Upper lobe of left lung (tissue), 6 donors: Measurements from ENCODE around the gene KPNA1. TPM values are rescaled to one million over a fixed set of nuclear protein-coding genes. Genes with fewer than 3 reads are reported as not detected.
A peak's percentile ranks its signal among the peaks of the same experiment; 100 is the strongest.

Experiments
- ATAC-seq, 2 donors: fragments of 200-7000 bp; cut with Tn5 transposase; one replicate each; pipeline ENCODE4 v1.9.1; 2022; ENCODE audit warnings: mild to moderate bottlenecking in 2 of 2, moderate library complexity in 2 of 2; ENCODE audit not compliant: low FRiP score in 2 of 2
- DNase-seq, 2 donors: peaks; one replicate each; pipeline ENCODE4 v3.0.0-alpha.2; 2019 to 2020
- H3K27ac ChIP-seq, 4 donors: fragments of 200-600 bp; sonication (generic); one replicate each; pipeline ENCODE4 v1.5.1; 2016 to 2019
- H3K27me3 ChIP-seq, 4 donors: fragments of 200-600 bp; sonication (generic); one replicate each; pipeline ENCODE4 v1.5.1; 2017 to 2019
- H3K36me3 ChIP-seq, 4 donors: fragments of 200-600 bp; sonication (generic); one replicate each; pipeline ENCODE4 v1.5.1; 2016 to 2019
- H3K4me1 ChIP-seq, 4 donors: fragments of 200-600 bp; sonication (generic); one replicate each; pipeline ENCODE4 v1.5.1; 2018 to 2019
- H3K4me3 ChIP-seq, 4 donors: fragments of 200-600 bp; sonication (generic); one replicate each; pipeline ENCODE4 v1.5.1; 2017 to 2019; ENCODE audit warnings: mild to moderate bottlenecking in 2 of 4, moderate library complexity in 1 of 4
- H3K9me3 ChIP-seq, 4 donors: fragments of 200-600 bp; sonication (generic); one replicate each; pipeline ENCODE4 v1.5.1; 2018 to 2019
- CTCF ChIP-seq, 6 experiments: fragments of 450-650 bp in 4 of 6; fragments of 200-600 bp in 2 of 6; sonication (generic) in 2 of 6; IDR thresholded peaks; one replicate each; pipeline ENCODE4 v1.5.1; 2016 to 2019; ENCODE audit warnings: antibody characterized with exemption in 6 of 6
- EP300 ChIP-seq, 4 donors: sonication (generic); formaldehyde crosslinking; IDR thresholded peaks; one replicate each; pipeline ENCODE4 v1.5.1; 2017; ENCODE audit warnings: antibody characterized with exemption in 4 of 4, control low read depth in 2 of 4
- POLR2A ChIP-seq, 4 donors: fragments of 450-650 bp; IDR thresholded peaks; one replicate each; pipeline ENCODE4 v1.5.1; 2016 to 2017; ENCODE audit warnings: antibody characterized with exemption in 4 of 4, mild to moderate bottlenecking in 2 of 4
- POLR2AphosphoS5 ChIP-seq, 2 donors: sonication (generic); formaldehyde crosslinking; IDR thresholded peaks; one replicate each; pipeline ENCODE4 v1.5.1; 2017; ENCODE audit warnings: antibody characterized with exemption in 2 of 2
- WGBS, 2 donors: methylation state at CpG; one replicate each; pipeline ENCODE4 v1.1.5; 2017 to 2018; 5-methylcytosine and 5-hydroxymethylcytosine counted together
- total RNA-seq, 6 donors: library from RNA; depleted of rRNA in 4 of 6; stranded (reverse); fragments of >200 nt in 4 of 6; gene quantifications; one replicate each; pipeline versions ENCODE4 v1.1.0 to v1.2.1, GENCODE V29; 2016 to 2021
- donor health status: DM: no; HTN: no; CAD: no; lungs with moderate emphysema.
- donor health status: DM: no; HTN: yes; CAD: no; lungs with severe emphysema.

KPNA1 gene
- total RNA-seq, 6 donors from 2014 or later = 38.9 to 104 (median 43.4) TPM

DNA sequence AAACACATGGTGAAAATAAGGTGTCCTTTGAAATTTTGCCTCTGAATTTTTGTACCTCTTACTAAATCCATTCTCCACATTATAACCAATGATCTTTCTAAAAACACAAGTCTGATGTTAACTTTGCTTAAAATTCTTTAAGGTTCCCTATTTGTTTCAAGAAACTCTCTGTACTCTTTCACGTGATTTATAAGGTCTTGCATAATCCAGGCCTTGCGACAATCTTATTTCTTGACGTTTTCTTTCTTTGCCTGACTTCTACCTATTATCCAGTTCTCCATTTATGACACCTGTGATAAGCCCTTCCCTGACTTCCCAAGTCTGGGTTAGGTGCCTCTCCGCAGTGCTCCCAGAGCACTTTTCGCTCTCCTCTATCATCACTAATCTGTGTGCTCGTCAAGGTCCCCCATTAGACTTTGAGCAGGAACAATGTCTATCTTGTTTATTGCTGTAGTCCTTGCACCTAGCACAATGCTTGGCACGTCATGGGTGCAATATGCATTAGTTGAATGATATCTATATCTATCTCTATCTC is 24.3 kb upstream of the KPNA1 start:
- no peak overlapping the region for H3K27ac ChIP-seq
- peaks cover 28 to 97% (median 61%) of the 10 kb centered on the region in 4 donors for H3K36me3 ChIP-seq
- ATAC-seq (no peak), DNase-seq (no peak)
- peaks cover 0 to 4% (median 0%) of the 10 kb centered on the region in 4 donors for H3K4me1 ChIP-seq
- no peak overlapping the region for H3K4me3 ChIP-seq
- TF ChIP-seq POLR2A (IDR thresholded peaks at IDR 0.05) = no peak
- no peak for TF ChIP-seq EP300 (IDR thresholded peaks at IDR 0.05)
- TF ChIP-seq POLR2AphosphoS5 (IDR thresholded peaks at IDR 0.05) = no peak
- no peak for TF ChIP-seq CTCF (IDR thresholded peaks at IDR 0.05)
- 78 to 83% methylated on average over 7 of the region's 7 CpGs for WGBS, 2 donors
- H3K9me3 ChIP-seq = no peaks in the 10 kb centered on the region
- no peaks in the 10 kb centered on the region for H3K27me3 ChIP-seq

DNA sequence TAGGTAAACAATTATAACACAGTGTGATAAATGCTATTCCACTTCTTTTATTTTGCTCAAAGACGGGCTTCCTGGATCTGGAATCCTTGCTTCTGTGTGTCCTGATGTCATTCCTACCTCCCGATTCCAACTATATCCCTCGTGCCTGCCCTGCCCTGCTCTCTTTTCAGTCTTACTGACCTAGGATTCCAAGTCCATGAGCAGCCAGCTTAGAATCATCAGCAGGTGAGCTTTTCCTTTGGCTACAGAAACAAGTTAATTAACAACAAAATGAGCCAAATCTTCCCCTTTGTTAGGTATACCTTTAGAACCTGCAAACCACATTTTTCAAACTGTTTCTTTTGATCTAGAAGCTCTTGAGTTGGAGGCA is 21.9 kb upstream of the KPNA1 start:
- DNase-seq (no peak), ATAC-seq (no peak)
- H3K27ac ChIP-seq = no peak overlapping the region
- H3K27me3 ChIP-seq = no peaks in the 10 kb centered on the region
- H3K36me3 ChIP-seq = peaks cover 46 to 98% (median 66%) of the 10 kb centered on the region in 4 donors
- no peaks in the 10 kb centered on the region for H3K9me3 ChIP-seq
- WGBS, 2 donors = 78 to 88% methylated on average over 3 of the region's 3 CpGs
- peaks cover 0 to 4% (median 0%) of the 10 kb centered on the region in 4 donors for H3K4me1 ChIP-seq
- H3K4me3 ChIP-seq = no peak overlapping the region
- TF ChIP-seq POLR2A (IDR thresholded peaks at IDR 0.05) = no peak

DNA sequence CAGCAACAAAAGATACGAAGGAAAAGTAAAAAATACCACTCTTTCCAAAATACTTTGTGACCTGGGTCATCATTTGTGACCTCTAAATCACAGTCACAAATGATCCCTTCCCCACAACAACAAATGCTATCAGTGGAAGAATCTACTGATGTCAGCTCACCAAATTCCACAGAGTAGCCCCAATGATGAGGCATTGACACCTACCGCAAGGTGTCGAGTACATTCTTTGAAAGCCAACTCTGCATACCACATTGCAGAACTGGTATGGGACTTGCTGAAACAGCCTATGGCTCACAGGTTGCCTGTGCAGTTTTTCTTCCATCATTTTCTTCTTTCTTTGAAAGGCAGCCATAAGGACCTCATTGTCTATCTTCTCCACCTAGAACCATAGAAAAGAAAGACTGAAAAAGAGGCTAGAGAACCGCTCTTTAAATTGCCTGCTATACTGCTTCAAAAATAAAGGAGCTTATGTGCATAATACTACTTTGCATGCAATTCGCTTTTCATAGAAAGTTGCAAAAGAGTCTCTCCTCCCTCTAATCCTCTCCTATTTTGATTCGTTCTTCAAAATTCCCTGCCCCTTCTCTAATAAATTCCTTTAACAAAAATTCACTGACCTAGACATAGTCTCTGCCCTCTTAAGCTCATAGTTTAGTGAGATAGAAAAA is 21.4 kb upstream of the KPNA1 start:
- peaks cover 47 to 98% (median 68%) of the 10 kb centered on the region in 4 donors for H3K36me3 ChIP-seq
- DNase-seq = no peak
- no peak for ATAC-seq
- no peaks in the 10 kb centered on the region for H3K27me3 ChIP-seq
- H3K4me3 ChIP-seq = no peak overlapping the region
- peaks cover 0 to 4% (median 0%) of the 10 kb centered on the region in 4 donors for H3K4me1 ChIP-seq
- no peaks in the 10 kb centered on the region for H3K9me3 ChIP-seq
- 94 to 95% methylated on average over 6 of the region's 6 CpGs for WGBS, 2 donors
- TF ChIP-seq CTCF (IDR thresholded peaks at IDR 0.05) (no peak), POLR2A (IDR thresholded peaks at IDR 0.05) (no peak), POLR2AphosphoS5 (IDR thresholded peaks at IDR 0.05) (no peak)
- H3K27ac ChIP-seq = no peak overlapping the region

- H3K9me3 ChIP-seq = no peaks in the 10 kb centered on the region
- no peak overlapping the region for H3K27ac ChIP-seq
- DNase-seq (no peak), ATAC-seq (peak in 1 of 2 donors; percentile 63)
- peaks cover 46 to 99% (median 59%) of the 10 kb centered on the region in 4 donors for H3K36me3 ChIP-seq
- peaks cover 0 to 4% (median 0%) of the 10 kb centered on the region in 4 donors for H3K4me1 ChIP-seq
- no peaks in the 10 kb centered on the region for H3K27me3 ChIP-seq
- TF ChIP-seq POLR2AphosphoS5 (IDR thresholded peaks at IDR 0.05) (no peak), EP300 (IDR thresholded peaks at IDR 0.05) (no peak), POLR2A (IDR thresholded peaks at IDR 0.05) (no peak), CTCF (IDR thresholded peaks at IDR 0.05) (no peak)
- no peak overlapping the region for H3K4me3 ChIP-seq
- 79 to 83% methylated on average over 1 of the region's 1 CpG for WGBS, 2 donors
These were observed 19.2 kb upstream of the KPNA1 start for GRCh38 chr3:122533931-122534334.

- no peak overlapping the region for H3K4me3 ChIP-seq
- DNase-seq (no peak), ATAC-seq (no peak)
- no peaks in the 10 kb centered on the region for H3K9me3 ChIP-seq
- 88 to 89% methylated on average over 2 of the region's 2 CpGs for WGBS, 2 donors
- H3K4me1 ChIP-seq = peaks cover 0 to 4% (median 0%) of the 10 kb centered on the region in 4 donors
- H3K36me3 ChIP-seq = peaks cover 46 to 99% (median 61%) of the 10 kb centered on the region in 4 donors
- H3K27me3 ChIP-seq = no peaks in the 10 kb centered on the region
- TF ChIP-seq CTCF (IDR thresholded peaks at IDR 0.05) (no peak), POLR2AphosphoS5 (IDR thresholded peaks at IDR 0.05) (no peak), EP300 (IDR thresholded peaks at IDR 0.05) (no peak), POLR2A (IDR thresholded peaks at IDR 0.05) (no peak)
- no peak overlapping the region for H3K27ac ChIP-seq
These were observed 18.7 kb upstream of the KPNA1 start for GRCh38 chr3:122533480-122533879.
